ENCODE results near the gene CUL5.
"Not testable (repeated sequence)": the region's sequence is repeated elsewhere in the genome, so short reads cannot be mapped to it uniquely, and the experiment has no call there.

Gene CUL5

GRCh38 chr11:108007819-108008218 lies 879 bp upstream of the CUL5 start:
- peaks cover 2% of the 10 kb centered on the region for H3K36me3 Mint-ChIP-seq
- peaks cover 18% of the 10 kb centered on the region for H3K4me1 Mint-ChIP-seq (ENCODE audit: low read depth)
- H3K9me3 Mint-ChIP-seq (ENCODE audit: low read depth) = no peaks in the 10 kb centered on the region
- peak overlapping the region; percentile 1 for H3K27ac Mint-ChIP-seq
- peak overlapping the region; percentile 99 for H3K4me3 Mint-ChIP-seq
- H3K27me3 Mint-ChIP-seq = no peaks in the 10 kb centered on the region

- H3K4me3 Mint-ChIP-seq = peak overlapping the region; percentile 99
- H3K27ac Mint-ChIP-seq = peak overlapping the region; percentile 95
- H3K27me3 Mint-ChIP-seq = no peaks in the 10 kb centered on the region
- peaks cover 20% of the 10 kb centered on the region for H3K4me1 Mint-ChIP-seq (ENCODE audit: low read depth)
- H3K36me3 Mint-ChIP-seq = peaks cover 2% of the 10 kb centered on the region
- no peaks in the 10 kb centered on the region for H3K9me3 Mint-ChIP-seq (ENCODE audit: low read depth)
Measured at GRCh38 chr11:108009497-108010370, 1.0 kb downstream of the CUL5 start.

- no peak overlapping the region for H3K4me3 Mint-ChIP-seq
- no peaks in the 10 kb centered on the region for H3K27me3 Mint-ChIP-seq
- peaks cover 2% of the 10 kb centered on the region for H3K36me3 Mint-ChIP-seq
- H3K27ac Mint-ChIP-seq = no peak overlapping the region
- no peaks in the 10 kb centered on the region for H3K9me3 Mint-ChIP-seq (ENCODE audit: low read depth)
- H3K4me1 Mint-ChIP-seq (ENCODE audit: low read depth) = peaks cover 41% of the 10 kb centered on the region
Measured at GRCh38 chr11:108012139-108012725, 3.5 kb downstream of the CUL5 start.

GRCh38 chr11:108016647-108017046 lies 7.9 kb downstream of the CUL5 start:
- Mint-ChIP-seq H3K36me3 (peaks cover 2% of the 10 kb centered on the region), H3K27me3 (no peaks in the 10 kb centered on the region), H3K4me3 (peak overlapping the region; percentile 12), H3K4me1 (ENCODE audit: low read depth) (peaks cover 55% of the 10 kb centered on the region), H3K9me3 (ENCODE audit: low read depth) (no peaks in the 10 kb centered on the region), H3K27ac (no peak overlapping the region)

GRCh38 chr11:108018708-108019107 lies 10.0 kb downstream of the CUL5 start:
- no peak overlapping the region for H3K4me3 Mint-ChIP-seq
- H3K4me1 Mint-ChIP-seq (ENCODE audit: low read depth) = peaks cover 74% of the 10 kb centered on the region

GRCh38 chr11:108019870-108020540 lies 11.3 kb downstream of the CUL5 start:
- H3K4me1 Mint-ChIP-seq (ENCODE audit: low read depth) = peaks cover 82% of the 10 kb centered on the region

More at GRCh38 chr11:108018708-108019107, 10.0 kb downstream of the CUL5 start:
- Mint-ChIP-seq H3K27me3 (no peaks in the 10 kb centered on the region), H3K27ac (no peak overlapping the region), H3K36me3 (peaks cover 2% of the 10 kb centered on the region), H3K9me3 (ENCODE audit: low read depth) (no peaks in the 10 kb centered on the region)

GRCh38 chr11:108025387-108026080 lies 16.8 kb downstream of the CUL5 start:
- peaks cover 72% of the 10 kb centered on the region for H3K4me1 Mint-ChIP-seq (ENCODE audit: low read depth)
- H3K4me3 Mint-ChIP-seq = no peak overlapping the region
- no peaks in the 10 kb centered on the region for H3K9me3 Mint-ChIP-seq (ENCODE audit: low read depth)
- H3K27ac Mint-ChIP-seq = no peak overlapping the region
- H3K27me3 Mint-ChIP-seq = no peaks in the 10 kb centered on the region
- peaks cover 8% of the 10 kb centered on the region for H3K36me3 Mint-ChIP-seq

More at GRCh38 chr11:108019870-108020540, 11.3 kb downstream of the CUL5 start:
- Mint-ChIP-seq H3K9me3 (ENCODE audit: low read depth) (no peaks in the 10 kb centered on the region), H3K27me3 (no peaks in the 10 kb centered on the region), H3K36me3 (peaks cover 2% of the 10 kb centered on the region), H3K4me3 (no peak overlapping the region), H3K27ac (no peak overlapping the region)

- peaks cover 15% of the 10 kb centered on the region for H3K36me3 Mint-ChIP-seq
- H3K4me3 Mint-ChIP-seq = no peak overlapping the region
- H3K27me3 Mint-ChIP-seq = no peaks in the 10 kb centered on the region
- no peak overlapping the region for H3K27ac Mint-ChIP-seq
- no peaks in the 10 kb centered on the region for H3K9me3 Mint-ChIP-seq (ENCODE audit: low read depth)
- peaks cover 65% of the 10 kb centered on the region for H3K4me1 Mint-ChIP-seq (ENCODE audit: low read depth)
Measured at GRCh38 chr11:108027057-108027456, 18.4 kb downstream of the CUL5 start.

- not testable (repeated sequence) for H3K27ac Mint-ChIP-seq; H3K4me3 Mint-ChIP-seq; H3K9me3 Mint-ChIP-seq (ENCODE audit: low read depth); H3K27me3 Mint-ChIP-seq
- Mint-ChIP-seq H3K36me3 (peaks cover 15% of the 10 kb centered on the region), H3K4me1 (ENCODE audit: low read depth) (peaks cover 57% of the 10 kb centered on the region)
Measured at GRCh38 chr11:108028822-108029441, 20.2 kb downstream of the CUL5 start.

- H3K9me3 Mint-ChIP-seq (ENCODE audit: low read depth); H3K27ac Mint-ChIP-seq; H3K4me3 Mint-ChIP-seq; H3K27me3 Mint-ChIP-seq: not testable (repeated sequence)
- peaks cover 33% of the 10 kb centered on the region for H3K4me1 Mint-ChIP-seq (ENCODE audit: low read depth)
- H3K36me3 Mint-ChIP-seq = peaks cover 15% of the 10 kb centered on the region
Measured at GRCh38 chr11:108031604-108032003, 22.9 kb downstream of the CUL5 start.

- Mint-ChIP-seq H3K27me3 (no peaks in the 10 kb centered on the region), H3K4me3 (no peak overlapping the region), H3K9me3 (ENCODE audit: low read depth) (no peaks in the 10 kb centered on the region), H3K27ac (peak overlapping the region; percentile 55), H3K36me3 (peaks cover 16% of the 10 kb centered on the region), H3K4me1 (ENCODE audit: low read depth) (peaks cover 31% of the 10 kb centered on the region)
Measured at GRCh38 chr11:108032800-108033199, 24.1 kb downstream of the CUL5 start.

GRCh38 chr11:108034034-108034433 lies 25.3 kb downstream of the CUL5 start:
- H3K27ac Mint-ChIP-seq = peak overlapping the region; percentile 28
- peaks cover 13% of the 10 kb centered on the region for H3K36me3 Mint-ChIP-seq
- H3K9me3 Mint-ChIP-seq (ENCODE audit: low read depth) = no peaks in the 10 kb centered on the region
- peaks cover 23% of the 10 kb centered on the region for H3K4me1 Mint-ChIP-seq (ENCODE audit: low read depth)
- no peaks in the 10 kb centered on the region for H3K27me3 Mint-ChIP-seq
- no peak overlapping the region for H3K4me3 Mint-ChIP-seq

GRCh38 chr11:108034952-108035351 lies 26.3 kb downstream of the CUL5 start:
- peaks cover 13% of the 10 kb centered on the region for H3K36me3 Mint-ChIP-seq
- H3K4me3 Mint-ChIP-seq = no peak overlapping the region
- H3K9me3 Mint-ChIP-seq (ENCODE audit: low read depth) = no peaks in the 10 kb centered on the region
- no peaks in the 10 kb centered on the region for H3K27me3 Mint-ChIP-seq
- H3K27ac Mint-ChIP-seq = no peak overlapping the region
- H3K4me1 Mint-ChIP-seq (ENCODE audit: low read depth) = peaks cover 25% of the 10 kb centered on the region

- H3K36me3 Mint-ChIP-seq = peaks cover 13% of the 10 kb centered on the region
- no peaks in the 10 kb centered on the region for H3K27me3 Mint-ChIP-seq
- no peak overlapping the region for H3K4me3 Mint-ChIP-seq
- H3K27ac Mint-ChIP-seq = no peak overlapping the region
- H3K9me3 Mint-ChIP-seq (ENCODE audit: low read depth) = no peaks in the 10 kb centered on the region
- peaks cover 20% of the 10 kb centered on the region for H3K4me1 Mint-ChIP-seq (ENCODE audit: low read depth)
Measured at GRCh38 chr11:108035690-108036089, 27.0 kb downstream of the CUL5 start.
